PFSK-1 (cell line): Measurements from ENCODE around the gene TBC1D16.

Experiments used
- FOXP2 ChIP-seq: optimal IDR thresholded peaks from 2 replicates; pipeline ENCODE3; 2011; ENCODE audit warnings: borderline replicate concordance, control low read depth, inconsistent platforms; ENCODE audit not compliant: insufficient read depth; ENCODE audit errors: extremely low read length, extremely low read depth
- POLR2AphosphoS5 ChIP-seq: IDR thresholded peaks from 2 replicates; pipeline ENCODE4 v1.6.1; 2012; ENCODE audit warnings: low read depth, mild to moderate bottlenecking, control low read depth, low read length, moderate library complexity
- SIN3A ChIP-seq: IDR thresholded peaks from 2 replicates; pipeline ENCODE4 v1.6.1; 2012; ENCODE audit warnings: mild to moderate bottlenecking, low read length, moderate library complexity, borderline replicate concordance; ENCODE audit not compliant: insufficient read depth
- TAF1 ChIP-seq: IDR thresholded peaks from 2 replicates; pipeline ENCODE4 v1.6.1; 2012; ENCODE audit warnings: low read length, control low read depth, borderline replicate concordance; ENCODE audit not compliant: insufficient read depth
- TF ChIP-seq, protein P1 (sequence below), 2 experiments: IDR thresholded peaks; 2 replicates each; pipeline versions ENCODE4 v1.6.1 to v1.8.0; 2011 to 2012; ENCODE audit warnings: low read depth in 2 of 2, low read length in 2 of 2, control low read depth in 1 of 2, inconsistent platforms in 1 of 2, mild to moderate bottlenecking in 1 of 2, moderate library complexity in 1 of 2; ENCODE audit not compliant: insufficient read depth in 1 of 2

DNA sequence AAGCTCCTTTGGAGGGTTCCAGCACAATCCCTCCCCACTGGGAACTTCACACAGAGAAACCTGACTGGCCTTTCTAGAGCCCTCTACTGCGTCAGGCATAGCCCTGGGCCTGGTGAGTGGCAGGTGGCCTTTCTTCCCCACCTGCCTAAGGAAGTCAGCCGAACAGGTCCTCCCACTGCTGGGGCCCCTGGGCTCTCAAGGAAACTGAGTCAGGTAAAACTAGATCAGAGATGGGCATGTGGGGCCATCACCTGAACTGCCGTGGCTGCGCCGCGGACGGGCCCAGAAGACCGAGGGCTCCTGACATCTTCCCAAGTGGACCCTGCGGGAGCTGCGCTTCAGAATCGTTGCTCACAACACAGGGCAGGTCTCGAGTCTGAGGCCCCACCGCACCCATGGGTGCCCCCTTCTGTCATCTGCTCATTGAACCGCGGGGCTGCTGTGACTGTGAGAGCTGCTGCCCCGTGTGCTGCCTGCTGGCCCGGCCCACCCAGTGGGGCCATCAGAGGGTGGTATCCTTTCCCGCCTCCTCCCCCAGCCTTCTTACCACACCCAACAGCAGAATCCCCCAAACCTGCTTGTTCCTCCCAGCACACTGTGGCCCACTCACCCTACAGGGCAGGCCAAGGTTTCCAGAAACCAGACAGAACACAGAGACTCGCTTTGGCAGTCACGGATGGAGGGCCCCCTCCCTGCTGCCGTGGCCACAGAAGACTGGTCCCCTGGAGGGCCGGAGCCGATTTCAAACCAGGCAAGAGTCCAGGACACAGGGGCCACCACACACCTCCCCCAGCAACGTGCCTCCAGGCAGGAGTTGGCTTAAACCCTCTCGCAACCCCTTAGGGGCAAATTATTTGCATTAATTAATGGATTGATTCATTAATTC, 81.1 kb downstream of the TBC1D16 start:
- TF ChIP-seq POLR2AphosphoS5 (no peak), TAF1 (no peak), SIN3A (no peak), FOXP2 (no peak)
- TF ChIP-seq, protein P1, sequence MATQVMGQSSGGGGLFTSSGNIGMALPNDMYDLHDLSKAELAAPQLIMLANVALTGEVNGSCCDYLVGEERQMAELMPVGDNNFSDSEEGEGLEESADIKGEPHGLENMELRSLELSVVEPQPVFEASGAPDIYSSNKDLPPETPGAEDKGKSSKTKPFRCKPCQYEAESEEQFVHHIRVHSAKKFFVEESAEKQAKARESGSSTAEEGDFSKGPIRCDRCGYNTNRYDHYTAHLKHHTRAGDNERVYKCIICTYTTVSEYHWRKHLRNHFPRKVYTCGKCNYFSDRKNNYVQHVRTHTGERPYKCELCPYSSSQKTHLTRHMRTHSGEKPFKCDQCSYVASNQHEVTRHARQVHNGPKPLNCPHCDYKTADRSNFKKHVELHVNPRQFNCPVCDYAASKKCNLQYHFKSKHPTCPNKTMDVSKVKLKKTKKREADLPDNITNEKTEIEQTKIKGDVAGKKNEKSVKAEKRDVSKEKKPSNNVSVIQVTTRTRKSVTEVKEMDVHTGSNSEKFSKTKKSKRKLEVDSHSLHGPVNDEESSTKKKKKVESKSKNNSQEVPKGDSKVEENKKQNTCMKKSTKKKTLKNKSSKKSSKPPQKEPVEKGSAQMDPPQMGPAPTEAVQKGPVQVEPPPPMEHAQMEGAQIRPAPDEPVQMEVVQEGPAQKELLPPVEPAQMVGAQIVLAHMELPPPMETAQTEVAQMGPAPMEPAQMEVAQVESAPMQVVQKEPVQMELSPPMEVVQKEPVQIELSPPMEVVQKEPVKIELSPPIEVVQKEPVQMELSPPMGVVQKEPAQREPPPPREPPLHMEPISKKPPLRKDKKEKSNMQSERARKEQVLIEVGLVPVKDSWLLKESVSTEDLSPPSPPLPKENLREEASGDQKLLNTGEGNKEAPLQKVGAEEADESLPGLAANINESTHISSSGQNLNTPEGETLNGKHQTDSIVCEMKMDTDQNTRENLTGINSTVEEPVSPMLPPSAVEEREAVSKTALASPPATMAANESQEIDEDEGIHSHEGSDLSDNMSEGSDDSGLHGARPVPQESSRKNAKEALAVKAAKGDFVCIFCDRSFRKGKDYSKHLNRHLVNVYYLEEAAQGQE (IDR thresholded peaks at IDR 0.05; ENCODE audit: insufficient read depth in 1 of 2, low read depth in 2 of 2, low read length in 2 of 2) = no peak
